Heart left ventricle (tissue), 16 donors: Measurements from ENCODE around the gene TMEM145. TPM values are rescaled to one million over a fixed set of nuclear protein-coding genes. Genes with fewer than 3 reads are reported as not detected.

ENCODE experiments used
- ATAC-seq, 4 donors: fragments of 200-7000 bp; cut with Tn5 transposase; one replicate each; pipeline ENCODE4 v1.9.1; 2020 to 2022; ENCODE audit warnings: moderate library complexity in 4 of 4, mild to moderate bottlenecking in 3 of 4, moderate number of reproducible peaks in 1 of 4
- DNase-seq, 5 donors: peaks; one replicate each; pipeline ENCODE4 v3.0.0-alpha.2; 2020
- H3K27ac ChIP-seq, 12 donors: fragments of 200-600 bp; sonication (generic) in 4 of 12; one replicate each; pipeline versions ENCODE4 v1.5.0 to v1.8.0; 2016 to 2022; ENCODE audit warnings: mild to moderate bottlenecking in 2 of 12
- H3K27me3 ChIP-seq, 9 donors: fragments of 200-600 bp; sonication (generic) in 2 of 9; one replicate each; pipeline versions ENCODE4 v1.5.1 to v1.8.0; 2016 to 2022; ENCODE audit warnings: mild to moderate bottlenecking in 3 of 9
- H3K36me3 ChIP-seq, 9 donors: fragments of 200-600 bp; sonication (generic) in 2 of 9; one replicate each; pipeline versions ENCODE4 v1.5.0 to v1.8.0; 2018 to 2022; ENCODE audit warnings: mild to moderate bottlenecking in 2 of 9
- H3K4me1 ChIP-seq, 12 donors: fragments of 200-600 bp; sonication (generic) in 4 of 12; one replicate each; pipeline versions ENCODE4 v1.5.0 to v1.8.0; 2016 to 2022; ENCODE audit warnings: mild to moderate bottlenecking in 3 of 12
- H3K4me3 ChIP-seq, 12 donors: fragments of 200-600 bp; sonication (generic) in 4 of 12; one replicate each; pipeline versions ENCODE4 v1.5.0 to v1.8.0; 2017 to 2022; ENCODE audit warnings: mild to moderate bottlenecking in 9 of 12, moderate library complexity in 4 of 12
- H3K9me3 ChIP-seq, 12 donors: fragments of 200-600 bp; sonication (generic) in 4 of 12; one replicate each; pipeline versions ENCODE4 v1.5.0 to v1.8.0; 2016 to 2022; ENCODE audit warnings: mild to moderate bottlenecking in 1 of 12
- CTCF ChIP-seq, 12 donors: fragments of 200-600 bp; sonication (generic) in 4 of 12; IDR thresholded peaks; one replicate each; pipeline versions ENCODE4 v1.5.0 to v1.8.0; 2018 to 2022; ENCODE audit warnings: antibody characterized with exemption in 12 of 12, mild to moderate bottlenecking in 5 of 12
- POLR2A ChIP-seq, 2 donors: fragments of 450-650 bp; IDR thresholded peaks; one replicate each; pipeline ENCODE4 v1.6.1; 2017; ENCODE audit warnings: antibody characterized with exemption in 2 of 2, mild to moderate bottlenecking in 2 of 2, moderate library complexity in 2 of 2
- WGBS, 4 donors: extraction: QIAGEN DNeasy Blood & Tissue Kit in 2 of 4; methylation state at CpG; one replicate each; pipeline versions ENCODE4 v1.1.5 to v1.1.7; 2013 to 2018; 5-methylcytosine and 5-hydroxymethylcytosine counted together
- intact Hi-C, 10 donors: fragments of 100-400 bp; cut with DNase I; formaldehyde crosslinking; loops; one replicate each; pipeline versions ENCODE4 v1.11.1 to v1.14.2; 2022
- polyA plus RNA-seq, 2 donors: library from polyadenylated mRNA; stranded (reverse); fragments of 200-250 nt; gene quantifications; one replicate each; pipeline ENCODE4 v1.2.3, GENCODE V29; 2013
- total RNA-seq, 9 donors: library from RNA; depleted of rRNA in 2 of 9; stranded (reverse); fragments of >200 nt in 2 of 9; fragmentation: NEBNext Ultra II Directional in 3 of 9; extraction: Animal tissue kit (Norgen Biotek cat#: 25700) in 3 of 9; gene quantifications; one replicate each; pipeline versions ENCODE4 v1.1.0 to v1.2.4, GENCODE V29; 2016 to 2023
- donor health status: ischemic (EF 13 %, LVEDD 7.1; RV severe dilation, severe dysfunction).
- donor health status: healthy with polysubstance abuse.
- donor health status: DM: no; HTN: yes; CAD: no.
- donor health status: DM: no; HTN: no; CAD: no.
- donor health status: ischemic (EF 25% LVEDD 6.9; RV normal size, moderate dysfunction).
- donor health status: ischemic (EF 25% LVEDD 5.7; RV mildly dilated, moderate dysfunction).
- donor health status: healthy.
- donor health status: DM: yes; HTN: yes; CAD: no.
- donor health status: ischemic (EF 35%, LVEDD 5.7; RV mildly dilated, moderate dysfunction).
- donor health status: nonischemic (EF 11% LVEDD 7.7; RV severe dilation, severe dysfunction).
- donor health status: DM: yes; HTN: yes; CAD: no.
- donor health status: PGD.
- donor health status: ischemic (EF 29% LVEDD 5.4; RV normal size, mild dysfunction).
- donor health status: nonischemic (EF 23%, LVEDD 6.1; RV moderate dilation, normal function).

The TMEM145 gene
- total and polyA plus RNA-seq, 11 donors = 0.11 to 0.27 (median 0.17) TPM; not detected in 7

GRCh38 chr19:42293540-42293939 is 19.6 kb upstream of the TMEM145 start:
- H3K4me1 ChIP-seq = no peaks in the 10 kb centered on the region
- no peaks in the 10 kb centered on the region for H3K27me3 ChIP-seq
- no peak overlapping the region for H3K27ac ChIP-seq
- intact Hi-C loops = loop anchor here in 2 of 10 donors (5.0 to 10.0 kb wide), 2 partner anchors 46 to 159 kb away; partner anchors contain the start of gene POU2F2 (in 1 of the 2)
- peaks cover 0 to 74% (median 65%) of the 10 kb centered on the region in 9 donors for H3K36me3 ChIP-seq
- H3K4me3 ChIP-seq = no peak overlapping the region
- TF ChIP-seq CTCF (IDR thresholded peaks at IDR 0.05) (no peak), POLR2A (IDR thresholded peaks at IDR 0.05) (no peak)
- no peak for DNase-seq
- no peaks in the 10 kb centered on the region for H3K9me3 ChIP-seq
- WGBS, 4 donors = 82 to 88% (median 86%) methylated on average over 11 to 17 of the region's 17 CpGs
- ATAC-seq = no peak

GRCh38 chr19:42293948-42294347 is 19.2 kb upstream of the TMEM145 start:
- H3K4me3 ChIP-seq = no peak overlapping the region
- ATAC-seq = no peak

GRCh38 chr19:42294471-42295137 is 18.5 kb upstream of the TMEM145 start:
- no peak overlapping the region for H3K4me3 ChIP-seq
- ATAC-seq = no peak
- peak in 1 of 5 donors; percentile 17 for DNase-seq
- H3K36me3 ChIP-seq = peaks cover 0 to 63% (median 54%) of the 10 kb centered on the region in 9 donors
- WGBS, 4 donors = 79 to 85% (median 80%) methylated on average over 20 to 24 of the region's 24 CpGs
- H3K9me3 ChIP-seq = no peaks in the 10 kb centered on the region
- H3K4me1 ChIP-seq = no peaks in the 10 kb centered on the region
- H3K27ac ChIP-seq = no peak overlapping the region
- TF ChIP-seq POLR2A (IDR thresholded peaks at IDR 0.05) (no peak), CTCF (IDR thresholded peaks at IDR 0.05) (no peak)
- intact Hi-C loops = loop anchor here in 3 of 10 donors (5.0 to 10.0 kb wide), 3 partner anchors 47 to 162 kb away; partner anchors contain the start of gene POU2F2 (in 2 of the 3)
- H3K27me3 ChIP-seq = no peaks in the 10 kb centered on the region

More at GRCh38 chr19:42293948-42294347, 19.2 kb upstream of the TMEM145 start:
- Histone ChIP-seq H3K36me3 (peaks cover 0 to 70% (median 61%) of the 10 kb centered on the region in 9 donors), H3K27ac (no peak overlapping the region), H3K4me1 (no peaks in the 10 kb centered on the region), H3K27me3 (no peaks in the 10 kb centered on the region), H3K9me3 (no peaks in the 10 kb centered on the region)
- no peak for TF ChIP-seq CTCF (IDR thresholded peaks at IDR 0.05)
- no peak for DNase-seq
- intact Hi-C loops = loop anchor here in 2 of 10 donors (5.0 to 10.0 kb wide), 2 partner anchors 47 to 159 kb away; partner anchors contain the start of gene POU2F2 (in 1 of the 2)
- WGBS, 4 donors = 87 to 94% (median 91%) methylated on average over 9 to 15 of the region's 15 CpGs

- H3K36me3 ChIP-seq = peaks cover 0 to 56% (median 47%) of the 10 kb centered on the region in 9 donors
- WGBS, 4 donors = 71 to 80% (median 79%) methylated on average over 5 of the region's 5 CpGs
Observed at GRCh38 chr19:42295342-42295741, 17.8 kb upstream of the TMEM145 start.

More at GRCh38 chr19:42295342-42295741, 17.8 kb upstream of the TMEM145 start:
- intact Hi-C loops = loop anchor here in 2 of 10 donors (5.0 to 10.0 kb wide), 3 partner anchors 48 to 163 kb away; partner anchors contain the start of gene POU2F2 (in 2 of the 2)
- TF ChIP-seq POLR2A (IDR thresholded peaks at IDR 0.05) (no peak), CTCF (IDR thresholded peaks at IDR 0.05) (no peak)
- no peak overlapping the region for H3K4me3 ChIP-seq
- no peaks in the 10 kb centered on the region for H3K27me3 ChIP-seq
- H3K27ac ChIP-seq = no peak overlapping the region
- DNase-seq (no peak), ATAC-seq (no peak)
- no peaks in the 10 kb centered on the region for H3K9me3 ChIP-seq
- H3K4me1 ChIP-seq = no peaks in the 10 kb centered on the region
